GM23248 (cell line): ENCODE results near the gene RASGRF1.

Source experiments
- EZH2 ChIP-seq: fragments of 200-600 bp; sonication (generic); IDR thresholded peaks from 2 replicates; pipeline ENCODE4 v1.6.1; 2018; ENCODE audit warnings: antibody characterized with exemption, mild to moderate bottlenecking; ENCODE audit not compliant: insufficient read depth, poor library complexity, severe bottlenecking
- EZH2phosphoT487 ChIP-seq: fragments of 200-600 bp; sonication (generic); IDR thresholded peaks from 2 replicates; pipeline ENCODE4 v1.6.1; 2018; ENCODE audit warnings: antibody characterized with exemption, moderate library complexity, mild to moderate bottlenecking, low read depth; ENCODE audit not compliant: insufficient read depth

DNA sequence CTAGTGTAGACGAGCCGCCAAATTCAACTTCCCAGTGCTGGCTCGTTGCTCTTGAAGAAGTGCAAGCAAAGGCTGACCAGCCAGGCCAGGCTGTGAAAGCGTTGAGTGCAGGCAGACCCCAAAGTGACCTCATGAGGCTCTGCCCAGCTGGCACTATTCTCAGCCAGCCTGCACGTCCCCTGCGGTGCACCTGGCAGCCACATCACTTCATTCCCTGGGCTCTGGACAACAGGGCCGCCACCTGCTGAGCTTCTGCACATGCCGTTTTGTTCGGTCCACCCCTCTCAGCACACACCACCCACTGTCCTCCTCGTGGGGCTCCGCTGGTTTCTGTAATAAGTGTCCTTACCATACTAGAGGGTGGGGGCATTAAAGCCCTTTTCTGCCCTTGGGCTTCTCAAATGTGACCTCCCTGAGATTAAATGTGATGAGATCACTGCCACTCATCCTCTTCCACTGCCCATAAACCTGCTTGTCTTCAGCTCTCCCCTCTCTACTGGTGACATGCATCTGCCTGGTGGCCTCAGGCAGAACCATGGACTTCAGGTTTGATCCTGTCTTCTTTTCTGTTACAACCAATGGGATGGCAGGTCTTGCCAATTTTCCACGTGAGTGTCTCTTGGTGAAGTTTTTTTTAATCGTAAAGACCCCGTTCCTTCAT lies 6.1 kb downstream of the RASGRF1 start:
- TF ChIP-seq EZH2 (no peak), EZH2phosphoT487 (no peak)
